Measurements from ENCODE around the gene CST11. TPM values are rescaled to one million over a fixed set of nuclear protein-coding genes. Genes with fewer than 3 reads are reported as not detected.

The CST11 gene
- total and polyA plus RNA-seq, 2 donors (not counting 3 experiments of a cell fraction or from before 2014, with no cell fraction given): not detected

- no peak overlapping the region for H2AFZ ChIP-seq (ENCODE audit: low read depth, low read length)
- ChIA-PET POLR2A (no interaction called here), CTCF (no interaction called here)
- H3K9ac ChIP-seq (replicated peaks; ENCODE audit: extremely low read depth, insufficient read depth, low read length): no peak overlapping the region
- no peak overlapping the region for H3K4me3 ChIP-seq (replicated peaks in 1 of 3; ENCODE audit: insufficient read depth in 1 of 3, low read depth in 1 of 3, low read length in 3 of 3)
- H3K4me1 ChIP-seq (ENCODE audit: control insufficient read depth, extremely low read depth, insufficient read depth, low read length): no peaks in the 10 kb centered on the region
- dilution Hi-C loops (cut with MboI; ENCODE audit: extremely low pct_ligation_motif_present, low sequenced_read_pairs) (no loop called here), intact Hi-C loops (cut with micrococcal nuclease) (no loop called here)
- DNase-seq (ENCODE audit: low read depth, low spot score): no peak
- no peaks in the 10 kb centered on the region for H3K79me2 ChIP-seq (ENCODE audit: control insufficient read depth, insufficient read depth, low read length)
- no TSS peak for BruUV-seq (replicated peaks)
- H4K20me1 ChIP-seq (replicated peaks; ENCODE audit: control insufficient read depth, extremely low read depth, insufficient read depth, low read length): no peaks in the 10 kb centered on the region
- no peak overlapping the region for H3K4me2 ChIP-seq (ENCODE audit: insufficient read depth, low read length)
- H3K9me1 ChIP-seq (replicated peaks; ENCODE audit: control insufficient read depth, extremely low read depth, insufficient read depth, low read length): no peaks in the 10 kb centered on the region
- no peak for FAIRE-seq
- H3K36me3 ChIP-seq (ENCODE audit: control insufficient read depth in 2 of 2, extremely low read depth in 1 of 2, insufficient read depth in 2 of 2, low read length in 2 of 2): no peaks in the 10 kb centered on the region
- TF ChIP-seq POLR2A (IDR thresholded peaks at IDR 0.05; ENCODE audit: low read depth, low read length) (no peak), MYC (IDR thresholded peaks at IDR 0.05; ENCODE audit: low read depth, low read length) (no peak), GATA2 (IDR thresholded peaks at IDR 0.05; ENCODE audit: insufficient read depth, insufficient read length, low read depth, low read length) (no peak), FOS (IDR thresholded peaks at IDR 0.05; ENCODE audit: borderline replicate concordance, insufficient read depth, low read length) (no peak), EZH2 (IDR thresholded peaks at IDR 0.05; ENCODE audit: borderline replicate concordance, low read depth, low read length, severe bottlenecking) (no peak), CTCF (IDR thresholded peaks at IDR 0.05; ENCODE audit: extremely low read depth in 1 of 2, insufficient read depth in 1 of 2, low read depth in 1 of 2, low read length in 2 of 2) (no peak), JUN (IDR thresholded peaks at IDR 0.05; ENCODE audit: borderline replicate concordance, insufficient read depth, insufficient read length, low read depth) (no peak), MAX (IDR thresholded peaks at IDR 0.05; ENCODE audit: insufficient read depth, insufficient read length) (no peak), POLR2AphosphoS5 (IDR thresholded peaks at IDR 0.05; ENCODE audit: insufficient read depth, low read depth, low read length) (no peak)
- H3K27me3 ChIP-seq (ENCODE audit: control insufficient read depth in 2 of 2, insufficient read depth in 2 of 2, low read length in 2 of 2): no peaks in the 10 kb centered on the region
- no peak overlapping the region for H3K27ac ChIP-seq (ENCODE audit: insufficient read depth, low read depth, low read length)
- H3K9me3 ChIP-seq (replicated peaks; ENCODE audit: control insufficient read depth, insufficient read depth, low read length): no peaks in the 10 kb centered on the region
These were observed 3.7 kb upstream of the CST11 start for GRCh38 chr20:23456409-23456808.
